OCI-LY1 (cell line): ENCODE data around the gene KIF15.

Source experiments
- EZH2 ChIP-seq: fragments of 200-600 bp; sonication (generic), shearing (Covaris generic); IDR thresholded peaks from 2 replicates; pipeline ENCODE4 v1.8.0; 2017; ENCODE audit warnings: borderline replicate concordance, mixed run types, mild to moderate bottlenecking, antibody characterized with exemption, low read length, moderate library complexity, mixed read lengths
- TF ChIP-seq, protein P1 (sequence below): fragments of 200-600 bp; sonication (generic), shearing (Covaris generic); IDR thresholded peaks from 2 replicates; pipeline ENCODE4 v1.5.1; 2017; ENCODE audit warnings: mild to moderate bottlenecking, antibody characterized with exemption, low read length, moderate library complexity, mixed read lengths

GRCh38 chr3:44803298-44803697 lies 41.7 kb downstream of the KIF15 start:
- TF ChIP-seq, protein P1, sequence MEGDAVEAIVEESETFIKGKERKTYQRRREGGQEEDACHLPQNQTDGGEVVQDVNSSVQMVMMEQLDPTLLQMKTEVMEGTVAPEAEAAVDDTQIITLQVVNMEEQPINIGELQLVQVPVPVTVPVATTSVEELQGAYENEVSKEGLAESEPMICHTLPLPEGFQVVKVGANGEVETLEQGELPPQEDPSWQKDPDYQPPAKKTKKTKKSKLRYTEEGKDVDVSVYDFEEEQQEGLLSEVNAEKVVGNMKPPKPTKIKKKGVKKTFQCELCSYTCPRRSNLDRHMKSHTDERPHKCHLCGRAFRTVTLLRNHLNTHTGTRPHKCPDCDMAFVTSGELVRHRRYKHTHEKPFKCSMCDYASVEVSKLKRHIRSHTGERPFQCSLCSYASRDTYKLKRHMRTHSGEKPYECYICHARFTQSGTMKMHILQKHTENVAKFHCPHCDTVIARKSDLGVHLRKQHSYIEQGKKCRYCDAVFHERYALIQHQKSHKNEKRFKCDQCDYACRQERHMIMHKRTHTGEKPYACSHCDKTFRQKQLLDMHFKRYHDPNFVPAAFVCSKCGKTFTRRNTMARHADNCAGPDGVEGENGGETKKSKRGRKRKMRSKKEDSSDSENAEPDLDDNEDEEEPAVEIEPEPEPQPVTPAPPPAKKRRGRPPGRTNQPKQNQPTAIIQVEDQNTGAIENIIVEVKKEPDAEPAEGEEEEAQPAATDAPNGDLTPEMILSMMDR: no peak
- TF ChIP-seq EZH2: no peak
